COR-L47 (cell line): ENCODE results near the gene CIDEB.

ENCODE experiments used
- DNase-seq: peaks from one replicate; lab custom pipeline; 2025; lab: John Stamatoyannopoulos, UW

Gene CIDEB

GRCh38 chr14:24312736-24313507 lies 5.1 kb upstream of the CIDEB start:
- DNase-seq: no peak

- peak; percentile 8 for DNase-seq
Measured at GRCh38 chr14:24311837-24312615, 4.2 kb upstream of the CIDEB start.

DNA sequence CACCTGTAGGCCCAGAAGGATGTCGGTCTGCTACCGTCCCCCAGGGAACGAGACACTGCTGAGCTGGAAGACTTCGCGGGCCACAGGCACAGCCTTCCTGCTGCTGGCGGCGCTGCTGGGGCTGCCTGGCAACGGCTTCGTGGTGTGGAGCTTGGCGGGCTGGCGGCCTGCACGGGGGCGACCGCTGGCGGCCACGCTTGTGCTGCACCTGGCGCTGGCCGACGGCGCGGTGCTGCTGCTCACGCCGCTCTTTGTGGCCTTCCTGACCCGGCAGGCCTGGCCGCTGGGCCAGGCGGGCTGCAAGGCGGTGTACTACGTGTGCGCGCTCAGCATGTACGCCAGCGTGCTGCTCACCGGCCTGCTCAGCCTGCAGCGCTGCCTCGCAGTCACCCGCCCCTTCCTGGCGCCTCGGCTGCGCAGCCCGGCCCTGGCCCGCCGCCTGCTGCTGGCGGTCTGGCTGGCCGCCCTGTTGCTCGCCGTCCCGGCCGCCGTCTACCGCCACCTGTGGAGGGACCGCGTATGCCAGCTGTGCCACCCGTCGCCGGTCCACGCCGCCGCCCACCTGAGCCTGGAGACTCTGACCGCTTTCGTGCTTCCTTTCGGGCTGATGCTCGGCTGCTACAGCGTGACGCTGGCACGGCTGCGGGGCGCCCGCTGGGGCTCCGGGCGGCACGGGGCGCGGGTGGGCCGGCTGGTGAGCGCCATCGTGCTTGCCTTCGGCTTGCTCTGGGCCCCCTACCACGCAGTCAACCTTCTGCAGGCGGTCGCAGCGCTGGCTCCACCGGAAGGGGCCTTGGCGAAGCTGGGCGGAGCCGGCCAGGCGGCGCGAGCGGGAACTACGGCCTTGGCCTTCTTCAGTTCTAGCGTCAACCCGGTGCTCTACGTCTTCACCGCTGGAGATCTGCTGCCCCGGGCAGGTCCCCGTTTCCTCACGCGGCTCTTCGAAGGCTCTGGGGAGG lies 3.1 kb upstream of the CIDEB start, which contains the start of gene LTB4R:
TSS of gene LTB4R (plus strand) at position 857 of the 959 bp plus-strand sequence. CDS start 4,150 bp downstream, outside the sequence.
- DNase-seq: peak; percentile 87

DNA sequence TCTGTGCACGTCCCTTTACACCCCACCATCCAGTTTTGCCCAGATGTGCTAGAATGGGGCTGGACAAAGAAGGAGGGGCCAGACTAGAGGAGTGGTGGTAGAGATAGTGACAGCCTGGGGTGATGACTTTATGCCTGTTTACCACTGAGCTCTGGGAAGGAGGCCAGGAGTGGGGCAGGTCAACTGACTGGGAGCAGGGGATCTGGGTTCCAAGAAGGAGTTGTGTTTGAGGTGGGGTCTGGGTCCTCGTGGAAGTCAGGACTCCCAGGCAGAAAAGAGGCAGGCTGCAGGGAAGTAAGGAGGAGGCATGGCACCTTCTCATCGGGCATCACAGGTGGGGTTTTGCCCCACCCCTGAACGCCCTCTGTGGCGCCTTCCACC lies 2.5 kb upstream of the CIDEB start:
- no peak for DNase-seq

DNA sequence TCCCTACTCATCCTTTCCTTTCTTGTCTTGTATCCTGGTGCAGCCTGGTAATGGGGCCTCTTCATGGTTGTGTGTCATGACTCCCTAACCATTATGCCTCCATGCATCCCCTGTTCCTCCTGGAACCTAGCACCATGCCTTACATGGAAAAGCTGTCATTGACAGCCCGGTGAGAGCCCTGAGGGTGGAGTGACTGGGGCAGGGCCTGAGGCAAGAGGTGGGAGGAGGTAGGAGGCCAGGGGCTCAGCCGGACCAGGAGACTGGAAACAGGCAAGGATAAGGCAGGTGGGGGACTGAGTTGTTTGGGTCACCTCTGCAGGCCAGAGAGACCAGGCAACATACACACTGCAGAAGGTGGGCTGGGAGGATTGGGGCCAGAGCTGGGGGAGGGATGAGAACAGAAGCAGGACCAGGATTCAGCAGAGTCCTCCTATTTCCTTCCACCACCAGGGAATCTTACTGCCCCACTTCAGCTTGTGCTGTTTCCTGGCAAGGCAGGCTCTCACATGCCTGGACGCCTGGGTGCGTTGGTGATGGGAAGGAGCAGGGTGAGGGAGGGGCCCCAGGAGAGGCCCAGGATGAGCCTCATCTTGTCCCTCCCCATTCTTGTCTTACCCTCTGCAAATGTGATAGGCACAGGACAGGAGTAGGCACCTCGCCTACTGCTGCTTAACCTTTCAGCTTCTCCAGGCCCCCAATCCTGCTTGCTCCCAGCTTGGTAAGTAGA lies 1.9 kb upstream of the CIDEB start, which contains the start of gene LTB4R2:
TSS of gene LTB4R2 (plus strand) at position 603 of the 727 bp plus-strand sequence. CDS start 525 bp downstream, outside the sequence.
- DNase-seq: no peak

DNA sequence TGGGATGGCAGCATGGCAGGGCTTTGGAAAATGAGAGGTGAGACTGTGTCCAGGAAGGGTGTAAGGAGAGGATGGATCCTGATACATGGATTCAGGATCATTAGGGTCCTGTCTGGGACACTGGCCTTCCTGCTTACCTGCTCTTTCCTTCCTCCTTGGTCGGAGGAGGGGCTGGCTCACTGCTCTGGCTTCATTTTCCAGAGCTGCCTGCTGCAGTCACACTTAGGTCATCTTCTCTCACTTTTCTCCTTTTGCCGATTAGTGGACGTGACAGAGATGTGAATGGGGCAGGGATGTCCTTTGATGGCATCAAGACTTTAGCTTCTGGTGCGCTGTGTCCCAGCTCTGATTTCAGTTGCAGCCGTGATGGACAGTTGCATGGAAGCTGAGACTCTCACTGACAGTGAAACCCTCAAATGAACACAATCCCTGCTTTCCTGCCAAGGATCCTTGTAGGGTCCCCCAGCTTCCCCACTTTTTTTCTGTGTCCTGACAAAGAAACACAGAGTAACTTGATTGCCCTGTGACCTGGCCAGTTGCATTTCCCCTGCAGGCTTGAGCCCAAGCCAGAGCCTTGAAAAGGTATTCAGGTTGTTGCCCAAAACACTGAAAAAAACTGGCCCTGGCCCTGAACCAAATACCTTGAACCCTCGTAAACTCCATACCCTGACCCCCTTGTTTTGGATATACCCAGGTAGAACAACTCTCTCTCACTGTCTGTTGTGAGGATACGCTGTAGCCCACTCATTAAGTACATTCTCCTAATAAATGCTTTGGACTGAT lies 756 bp upstream of the CIDEB start:
- no peak for DNase-seq

- DNase-seq: no peak
Measured at GRCh38 chr14:24307156-24307574, 612 bp downstream of the CIDEB start.

DNA sequence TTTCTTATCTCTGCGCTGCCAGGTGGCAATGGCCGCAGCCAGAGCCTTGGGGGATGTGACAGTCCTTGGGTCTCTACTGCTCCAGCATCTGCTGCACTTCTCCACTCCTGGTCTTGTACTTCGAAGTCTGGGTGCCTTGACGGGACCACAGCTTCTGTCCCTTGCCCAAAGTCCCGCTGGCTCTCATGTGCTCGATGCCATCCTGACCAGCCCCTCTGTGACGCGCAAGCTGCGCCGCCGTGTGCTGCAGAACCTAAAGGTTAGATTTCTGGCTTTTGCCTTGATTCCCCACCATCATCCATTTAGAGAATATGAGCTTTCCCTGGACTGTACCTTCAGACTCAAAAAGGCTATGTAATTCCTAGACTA lies 3.8 kb downstream of the CIDEB start:
- DNase-seq: no peak

GRCh38 chr14:24300326-24300980 lies 7.3 kb downstream of the CIDEB start:
- no peak for DNase-seq

GRCh38 chr14:24299255-24300191 lies 8.3 kb downstream of the CIDEB start, which contains the start of the genes DHRS1 and NOP9:
Gene DHRS1, minus strand, starts transcription at chr14:24299780. Its CDS starts 674 bp downstream, at chr14:24299106.
Gene NOP9, plus strand, starts transcription at chr14:24299850. Its CDS starts 105 bp downstream, at chr14:24299955.
- DNase-seq: peak; percentile 79

- DNase-seq: no peak
Measured at GRCh38 chr14:24298892-24299254, 8.9 kb downstream of the CIDEB start.

- peak; percentile 23 for DNase-seq
Measured at GRCh38 chr14:24297190-24297964, 10.4 kb downstream of the CIDEB start.

DNA sequence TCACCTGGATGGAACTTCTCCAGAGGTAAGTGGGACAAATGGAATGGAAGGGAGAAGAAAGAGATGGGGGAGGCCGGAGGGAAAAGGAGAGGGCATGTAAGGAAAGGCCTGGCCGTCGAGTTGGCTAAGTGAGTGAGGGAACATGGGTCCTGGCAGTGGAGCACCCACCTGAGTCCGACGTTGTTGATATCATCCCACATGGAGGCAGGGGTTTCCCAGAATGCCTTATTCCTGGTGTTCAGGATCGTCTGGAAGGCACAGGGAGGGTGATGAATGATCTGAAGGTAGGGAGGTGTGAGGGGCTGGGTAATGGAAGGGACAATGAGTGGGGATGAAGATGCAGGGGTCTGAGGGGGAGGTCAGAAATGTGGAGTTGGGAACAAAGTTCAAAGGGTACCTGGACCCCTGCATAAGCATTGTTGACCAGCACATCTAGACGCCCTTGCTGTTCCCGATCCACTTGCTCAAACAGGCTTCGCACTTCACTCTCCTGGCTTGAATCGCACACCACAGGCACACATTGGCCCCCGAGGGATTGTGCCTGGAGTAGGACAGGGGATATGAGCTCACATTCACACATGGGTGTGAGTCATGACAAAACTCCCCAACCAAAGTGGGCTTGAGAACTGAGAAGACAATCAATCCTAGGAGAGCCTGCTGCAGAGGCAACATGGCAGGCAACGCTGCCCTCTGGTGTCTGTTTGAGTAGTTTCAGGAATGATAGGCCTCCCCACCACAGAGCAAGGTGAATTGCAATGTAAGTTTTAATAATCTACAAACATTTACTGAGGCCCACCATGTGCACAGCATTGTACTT lies 11.2 kb downstream of the CIDEB start:
- DNase-seq: peak; percentile 51

GRCh38 chr14:24293525-24293924 lies 14.3 kb downstream of the CIDEB start:
- DNase-seq: no peak

GRCh38 chr14:24292118-24292807 lies 15.5 kb downstream of the CIDEB start:
- no peak for DNase-seq

DNA sequence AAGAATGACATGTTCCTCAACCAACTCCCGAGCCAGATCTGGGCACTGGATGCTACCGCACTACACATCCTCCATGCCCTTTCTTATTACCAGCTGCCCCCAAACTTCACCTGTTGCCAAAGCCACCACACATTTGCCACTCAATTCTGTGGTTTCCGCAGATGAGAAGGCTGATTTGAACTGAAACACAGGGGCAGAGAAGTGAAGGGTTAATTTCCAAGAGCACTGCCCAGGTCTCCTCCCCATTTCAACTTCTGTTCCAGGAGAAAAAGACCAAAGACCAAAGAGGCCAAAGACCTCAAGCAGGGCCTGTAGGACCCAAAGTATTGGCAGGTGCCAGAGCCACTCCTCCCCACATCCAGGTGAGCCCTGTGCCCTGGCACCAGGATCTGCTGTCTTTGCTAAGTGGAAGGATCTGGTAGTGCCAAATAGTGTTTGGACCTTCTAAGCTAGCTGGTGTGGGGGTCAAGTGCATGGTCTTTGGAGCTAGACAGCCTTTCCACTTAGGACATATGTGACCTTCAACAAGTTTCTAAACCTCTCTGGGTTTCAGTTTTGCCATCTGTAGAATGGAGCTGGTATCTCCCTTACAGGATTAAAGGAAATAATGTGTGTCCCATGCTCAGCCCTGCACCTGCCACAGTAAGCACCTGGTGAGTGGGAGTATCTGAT lies 16.2 kb downstream of the CIDEB start:
- DNase-seq: no peak
